Panc1 (cell line): Measurements from ENCODE around the gene TM9SF4. TPM values are rescaled to one million over a fixed set of nuclear protein-coding genes. Genes with fewer than 3 reads are reported as not detected.

ENCODE experiments used
- ATAC-seq: fragments of 200-7000 bp; cut with Tn5 transposase; 2 replicates; pipeline ENCODE4 v1.9.1; 2020; ENCODE audit warnings: mild to moderate bottlenecking, moderate library complexity
- BruUV-seq: library from RNA; stranded (reverse); fragments of 400-500 nt; replicated peaks from 2 replicates; lab custom pipeline; 2021; lab: Mats Ljungman, UMichigan
- CTCF ChIA-PET: fragments of 300-600 bp; sonication (Branson Sonifier 250); formaldehyde crosslinking; loops from one replicate; lab custom pipeline; 2022; ENCODE audit warnings: antibody characterized with exemption; lab: Charles Lee
- POLR2A ChIA-PET: fragments of 300-600 bp; sonication (Branson Sonifier 250); formaldehyde crosslinking; loops from one replicate; lab custom pipeline; 2022; ENCODE audit warnings: antibody characterized with exemption; lab: Charles Lee
- DNase-seq: peaks from one replicate; pipeline ENCODE4 v3.0.0-alpha.2; 2010; ENCODE audit warnings: low read depth, low spot score
- H3K27ac ChIP-seq: 2 replicates; pipeline ENCODE4 v1.5.1; 2011; ENCODE audit warnings: mild to moderate bottlenecking, low read length, inconsistent platforms
- H3K27me3 ChIP-seq: fragments of 200-500 bp; sonication (Bioruptor generic); 2 replicates; pipeline ENCODE4 v1.6.0; 2014; ENCODE audit warnings: low read length, inconsistent platforms; ENCODE audit not compliant: control insufficient read depth, insufficient read depth
- H3K36me3 ChIP-seq: fragments of 200-500 bp; sonication (Bioruptor generic); 2 replicates; pipeline ENCODE4 v1.5.1; 2014; ENCODE audit warnings: inconsistent platforms, mild to moderate bottlenecking, low read length, moderate library complexity; ENCODE audit not compliant: control insufficient read depth, insufficient read depth
- H3K4me1 ChIP-seq: 2 replicates; pipeline ENCODE4 v1.5.1; 2011; ENCODE audit warnings: inconsistent platforms, mild to moderate bottlenecking, low read length, moderate library complexity; ENCODE audit not compliant: control insufficient read depth, insufficient read depth
- H3K4me3 ChIP-seq, 2 experiments: 2 replicates each; pipeline ENCODE4 v1.5.1; 2011 to 2012; ENCODE audit warnings: low read depth in 2 of 2, low read length in 2 of 2, mild to moderate bottlenecking in 2 of 2, inconsistent platforms in 1 of 2, moderate library complexity in 1 of 2
- H3K9me3 ChIP-seq: fragments of 200-500 bp; sonication (Bioruptor generic); 2 replicates; pipeline ENCODE4 v1.5.1; 2014; ENCODE audit warnings: low read depth, mild to moderate bottlenecking, inconsistent platforms, low read length, moderate library complexity; ENCODE audit not compliant: control insufficient read depth, insufficient read depth
- CTCF ChIP-seq: fragments of 450-650 bp; IDR thresholded peaks from 2 replicates; pipeline ENCODE4 v1.5.1; 2017; ENCODE audit warnings: mild to moderate bottlenecking
- POLR2AphosphoS5 ChIP-seq: IDR thresholded peaks from 2 replicates; pipeline ENCODE4 v1.6.1; 2012; ENCODE audit warnings: mild to moderate bottlenecking, low read depth, low read length, moderate library complexity
- REST ChIP-seq, 2 experiments: IDR thresholded peaks; 2 replicates each; pipeline ENCODE4 v1.6.1; 2011 to 2012; ENCODE audit warnings: low read depth in 2 of 2, control low read depth in 1 of 2, low read length in 1 of 2, mild to moderate bottlenecking in 1 of 2, moderate library complexity in 1 of 2; ENCODE audit not compliant: insufficient read depth in 1 of 2
- SIN3A ChIP-seq: IDR thresholded peaks from 2 replicates; pipeline ENCODE4 v1.6.1; 2012; ENCODE audit warnings: low read depth, mild to moderate bottlenecking, low read length, moderate library complexity, borderline replicate concordance; ENCODE audit not compliant: insufficient read depth
- TCF7L2 ChIP-seq: IDR thresholded peaks from 2 replicates; pipeline ENCODE4 v1.6.1; 2011; ENCODE audit warnings: mild to moderate bottlenecking, low read depth, low read length, inconsistent platforms
- in situ Hi-C: cut with HindIII; loops from 2 replicates; pipeline ENCODE4 v1.10.0; 2016; ENCODE audit warnings: low sequenced_read_pairs, low pct_unique_long_range_greater_than_20kb
- intact Hi-C: fragments of 100-400 bp; cut with micrococcal nuclease; formaldehyde crosslinking; loops from one replicate; pipeline ENCODE4 v1.10.0; 2022; ENCODE audit not compliant: unreplicated experiment
- total RNA-seq: library from RNA; stranded (reverse); gene quantifications from one replicate; pipeline ENCODE4 v1.2.1, GENCODE V29; 2021; ENCODE audit not compliant: unreplicated experiment

The TM9SF4 gene
- total RNA-seq, 1 experiment from 2014 or later = 180 TPM

GRCh38 chr20:32141465-32141980, 32.0 kb downstream of the TM9SF4 start:
- no peak for TF ChIP-seq CTCF
- TF ChIP-seq TCF7L2 = no peak
- TF ChIP-seq REST (IDR thresholded peaks at IDR 0.05; ENCODE audit: insufficient read depth in 1 of 2, low read depth in 2 of 2, low read length in 1 of 2) = no peak
- no peak for TF ChIP-seq POLR2AphosphoS5
- no peak for TF ChIP-seq SIN3A
- peaks cover 33% of the 10 kb centered on the region for H3K36me3 ChIP-seq
- CTCF ChIA-PET = no interaction called here

GRCh38 chr20:32142088-32142487, 32.6 kb downstream of the TM9SF4 start:
- ATAC-seq (no peak), DNase-seq (no peak)
- Histone ChIP-seq H3K27ac (no peak overlapping the region), H3K4me1 (no peaks in the 10 kb centered on the region), H3K9me3 (no peaks in the 10 kb centered on the region), H3K27me3 (no peaks in the 10 kb centered on the region), H3K36me3 (peaks cover 30% of the 10 kb centered on the region), H3K4me3 (no peak overlapping the region)
- ChIA-PET POLR2A (no interaction called here), CTCF (no interaction called here)
- in situ Hi-C loops = no loop called here
- BruUV-seq = no TSS peak
- TF ChIP-seq TCF7L2 = no peak
- TF ChIP-seq REST (IDR thresholded peaks at IDR 0.05; ENCODE audit: insufficient read depth in 1 of 2, low read depth in 2 of 2, low read length in 1 of 2) = no peak
- no peak for TF ChIP-seq CTCF
- no peak for TF ChIP-seq POLR2AphosphoS5
- no peak for TF ChIP-seq SIN3A
- intact Hi-C loops = no loop called here

More at GRCh38 chr20:32141465-32141980, 32.0 kb downstream of the TM9SF4 start:
- intact Hi-C loops (no loop called here), in situ Hi-C loops (no loop called here)
- H3K4me3 ChIP-seq = no peak overlapping the region
- H3K27ac ChIP-seq = no peak overlapping the region
- H3K9me3 ChIP-seq = no peaks in the 10 kb centered on the region
- DNase-seq = no peak
- POLR2A ChIA-PET = no interaction called here
- H3K27me3 ChIP-seq = no peaks in the 10 kb centered on the region
- no TSS peak for BruUV-seq
- H3K4me1 ChIP-seq = no peaks in the 10 kb centered on the region
- ATAC-seq = no peak
